ENCODE data around the gene DAB2.

DAB2 gene

DNA sequence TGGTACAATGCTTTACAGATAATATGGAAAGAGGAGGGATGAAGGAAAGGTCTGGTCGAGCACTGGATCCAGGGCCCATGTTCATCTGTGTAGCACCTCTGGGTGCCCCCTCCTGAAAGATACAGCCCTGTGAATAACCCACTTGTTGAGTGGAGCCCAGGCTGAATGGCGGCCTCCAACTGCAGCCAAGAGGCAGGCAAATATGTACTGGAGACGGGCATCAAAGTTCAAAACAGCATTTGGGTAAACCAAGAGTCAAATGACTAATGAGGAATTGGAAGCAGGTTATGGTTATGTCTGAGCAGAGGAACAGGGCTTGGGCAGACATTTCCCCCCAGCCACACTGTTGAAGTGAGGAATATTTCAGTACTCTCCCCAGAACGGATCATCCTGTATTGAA, 61.6 kb downstream of the DAB2 start:
- TF ChIP-seq, protein P1, sequence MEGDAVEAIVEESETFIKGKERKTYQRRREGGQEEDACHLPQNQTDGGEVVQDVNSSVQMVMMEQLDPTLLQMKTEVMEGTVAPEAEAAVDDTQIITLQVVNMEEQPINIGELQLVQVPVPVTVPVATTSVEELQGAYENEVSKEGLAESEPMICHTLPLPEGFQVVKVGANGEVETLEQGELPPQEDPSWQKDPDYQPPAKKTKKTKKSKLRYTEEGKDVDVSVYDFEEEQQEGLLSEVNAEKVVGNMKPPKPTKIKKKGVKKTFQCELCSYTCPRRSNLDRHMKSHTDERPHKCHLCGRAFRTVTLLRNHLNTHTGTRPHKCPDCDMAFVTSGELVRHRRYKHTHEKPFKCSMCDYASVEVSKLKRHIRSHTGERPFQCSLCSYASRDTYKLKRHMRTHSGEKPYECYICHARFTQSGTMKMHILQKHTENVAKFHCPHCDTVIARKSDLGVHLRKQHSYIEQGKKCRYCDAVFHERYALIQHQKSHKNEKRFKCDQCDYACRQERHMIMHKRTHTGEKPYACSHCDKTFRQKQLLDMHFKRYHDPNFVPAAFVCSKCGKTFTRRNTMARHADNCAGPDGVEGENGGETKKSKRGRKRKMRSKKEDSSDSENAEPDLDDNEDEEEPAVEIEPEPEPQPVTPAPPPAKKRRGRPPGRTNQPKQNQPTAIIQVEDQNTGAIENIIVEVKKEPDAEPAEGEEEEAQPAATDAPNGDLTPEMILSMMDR (IDR thresholded peaks at IDR 0.05; ENCODE audit: control insufficient read depth, insufficient read depth, low read depth, low read length, missing control alignments): no peak
- DNase-seq (ENCODE audit: low read depth): no peak
- H3K4me3 ChIP-seq (ENCODE audit: control insufficient read depth, low read depth, low read length): no peak overlapping the region

GRCh38 chr5:39362646-39363045, 62.1 kb downstream of the DAB2 start:
- no peak overlapping the region for H3K4me3 ChIP-seq (ENCODE audit: control insufficient read depth, low read depth, low read length)
- DNase-seq (ENCODE audit: low read depth): no peak
- TF ChIP-seq, protein P1 (IDR thresholded peaks at IDR 0.05; ENCODE audit: control insufficient read depth, insufficient read depth, low read depth, low read length, missing control alignments): no peak

GRCh38 chr5:39361306-39361705, 63.5 kb downstream of the DAB2 start:
- no peak for DNase-seq (ENCODE audit: low read depth)
- H3K4me3 ChIP-seq (ENCODE audit: control insufficient read depth, low read depth, low read length): no peak overlapping the region
- TF ChIP-seq, protein P1 (IDR thresholded peaks at IDR 0.05; ENCODE audit: control insufficient read depth, insufficient read depth, low read depth, low read length, missing control alignments): no peak

- no peak for DNase-seq (ENCODE audit: low read depth)
- H3K4me3 ChIP-seq (ENCODE audit: control insufficient read depth, low read depth, low read length): no peak overlapping the region
- TF ChIP-seq, protein P1 (IDR thresholded peaks at IDR 0.05; ENCODE audit: control insufficient read depth, insufficient read depth, low read depth, low read length, missing control alignments): no peak
Observed at GRCh38 chr5:39360471-39361111, 64.2 kb downstream of the DAB2 start.

DNA sequence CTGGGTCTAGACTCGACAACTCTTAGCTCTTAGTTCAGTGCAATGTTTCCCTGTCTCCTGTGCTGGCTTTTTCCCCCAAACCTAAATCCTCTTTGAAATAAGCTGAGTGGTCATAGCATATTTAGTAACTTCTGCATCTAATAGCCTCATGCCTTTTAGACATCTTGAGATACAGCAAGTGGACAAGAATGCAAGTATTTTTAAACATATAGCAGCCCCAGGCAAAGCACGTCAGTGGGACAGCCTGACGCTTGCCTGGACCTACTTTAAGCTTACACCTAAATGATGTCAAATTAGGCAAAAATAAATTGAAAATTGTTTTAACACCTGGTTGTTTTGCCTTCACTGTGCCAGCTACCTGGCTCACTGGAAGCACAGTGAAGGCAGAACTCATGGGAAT, 68.5 kb downstream of the DAB2 start:
- TF ChIP-seq, protein P1 (IDR thresholded peaks at IDR 0.05; ENCODE audit: control insufficient read depth, insufficient read depth, low read depth, low read length, missing control alignments): no peak
- H3K4me3 ChIP-seq (ENCODE audit: control insufficient read depth, low read depth, low read length): no peak overlapping the region

GRCh38 chr5:39355324-39355723, 69.5 kb downstream of the DAB2 start:
- no peak for DNase-seq (ENCODE audit: low read depth)
- TF ChIP-seq, protein P1 (IDR thresholded peaks at IDR 0.05; ENCODE audit: control insufficient read depth, insufficient read depth, low read depth, low read length, missing control alignments): no peak
- H3K4me3 ChIP-seq (ENCODE audit: control insufficient read depth, low read depth, low read length): no peak overlapping the region

More for the DNA sequence above, 68.5 kb downstream of the DAB2 start:
- no peak for DNase-seq (ENCODE audit: low read depth)

All from AG09309 (cell line).